ENCODE data around the gene PLA2G4B.

GRCh38 chr15:41890050-41890690, 51.5 kb downstream of the PLA2G4B start:
- no peak for TF ChIP-seq POLR2A (IDR thresholded peaks at IDR 0.05; ENCODE audit: low read depth, low read length)
- no peak for TF ChIP-seq POU2F2 (IDR thresholded peaks at IDR 0.05; ENCODE audit: low read depth, low read length)
- TF ChIP-seq POLR2AphosphoS5 (IDR thresholded peaks at IDR 0.05; ENCODE audit: low read depth, low read length), result no peak
- TF ChIP-seq TAF1 (IDR thresholded peaks at IDR 0.05; ENCODE audit: low read depth, low read length), result no peak

Measured in GM12891 (cell line).